Panc1 (cell line): ENCODE data around the gene PTAFR.

Experiments
- CTCF ChIP-seq: fragments of 450-650 bp; IDR thresholded peaks from 2 replicates; pipeline ENCODE4 v1.5.1; 2017; ENCODE audit warnings: mild to moderate bottlenecking
- POLR2AphosphoS5 ChIP-seq: IDR thresholded peaks from 2 replicates; pipeline ENCODE4 v1.6.1; 2012; ENCODE audit warnings: mild to moderate bottlenecking, low read depth, low read length, moderate library complexity
- REST ChIP-seq, 2 experiments: IDR thresholded peaks; 2 replicates each; pipeline ENCODE4 v1.6.1; 2011 to 2012; ENCODE audit warnings: low read depth in 2 of 2, control low read depth in 1 of 2, low read length in 1 of 2, mild to moderate bottlenecking in 1 of 2, moderate library complexity in 1 of 2; ENCODE audit not compliant: insufficient read depth in 1 of 2
- SIN3A ChIP-seq: IDR thresholded peaks from 2 replicates; pipeline ENCODE4 v1.6.1; 2012; ENCODE audit warnings: low read depth, mild to moderate bottlenecking, low read length, moderate library complexity, borderline replicate concordance; ENCODE audit not compliant: insufficient read depth

DNA sequence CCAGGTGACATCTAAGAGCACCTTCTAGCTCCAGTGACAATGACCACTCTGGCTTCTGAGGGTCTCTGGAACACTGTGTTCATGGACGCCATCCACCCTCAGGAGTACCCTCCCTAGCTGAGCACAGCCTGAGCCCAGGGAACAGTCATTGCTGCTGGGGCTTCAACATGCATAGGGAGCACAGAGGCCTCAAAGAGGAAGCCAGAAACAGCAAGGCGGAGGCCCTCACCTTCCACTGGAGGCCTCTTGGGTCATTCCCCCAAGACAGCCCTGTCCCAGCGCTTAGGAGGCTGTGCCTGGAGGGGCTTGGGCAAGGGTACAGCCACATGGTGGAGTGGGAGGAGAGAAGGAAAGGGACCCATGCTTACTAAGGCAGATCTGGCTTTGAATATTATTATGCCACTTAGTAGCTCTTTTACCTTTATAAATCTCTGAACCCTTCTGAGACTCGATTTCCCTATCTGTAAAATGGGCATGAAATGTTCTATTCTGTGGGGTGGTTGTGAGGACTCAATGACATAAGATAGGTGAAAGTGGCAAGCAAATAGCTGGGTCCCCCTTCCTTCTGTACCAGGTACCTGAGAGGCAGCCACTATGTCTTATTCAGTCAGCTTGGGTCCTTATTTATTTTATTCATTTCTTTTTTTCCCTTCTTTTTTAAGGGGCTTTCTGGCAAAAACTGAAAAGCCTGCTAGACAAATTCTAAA lies 32.8 kb downstream of the PTAFR start:
- TF ChIP-seq CTCF (no peak), REST (IDR thresholded peaks at IDR 0.05; ENCODE audit: insufficient read depth in 1 of 2, low read depth in 2 of 2, low read length in 1 of 2) (no peak), POLR2AphosphoS5 (no peak), SIN3A (no peak)
